Tracheal epithelial cell (primary cell): ENCODE measurements around the gene LARP1B. TPM values are rescaled to one million over a fixed set of nuclear protein-coding genes. Genes with fewer than 3 reads are reported as not detected.

Source experiments
- total RNA-seq: library from RNA; depleted of rRNA; stranded (reverse); fragments of >200 nt; gene quantifications from 2 replicates; pipeline ENCODE4 v1.2.1, GENCODE V29; 2014

LARP1B gene
- total RNA-seq, result 29.4 and 33.7 TPM in 2 replicates

GRCh38 chr4:128060699-128061565 lies at the start of gene LARP1B:
LARP1B (plus strand) TSS chr4:128061312; CDS start chr4:128074952, 13,640 bp downstream.

Other genes with a start within 250 kb of the LARP1B start
- 2.4 and 6.6 TPM in 2 replicates for gene PLK4, start 180.4 kb upstream of the LARP1B start, total RNA-seq
- gene MFSD8, start 96.1 kb upstream of the LARP1B start, total RNA-seq, result 15.3 and 17.1 TPM in 2 replicates
- gene ABHD18, start 95.9 kb upstream of the LARP1B start, total RNA-seq, result 4.8 and 7.7 TPM in 2 replicates
- 13.0 and 17.5 TPM in 2 replicates for gene PGRMC2, start 226.5 kb downstream of the LARP1B start, total RNA-seq